ENCODE data around the gene HSF5.

GRCh38 chr17:58384897-58385296 is 103.3 kb downstream of the HSF5 start:
- no peak for TF ChIP-seq EZH2 (IDR thresholded peaks at IDR 0.05)
- TF ChIP-seq POLR2AphosphoS5 (IDR thresholded peaks at IDR 0.05; ENCODE audit: borderline replicate concordance, low read depth, low read length): no peak
- TF ChIP-seq FOXP2 (optimal IDR thresholded peaks at IDR 0.05; ENCODE audit: control extremely low read depth, extremely low read length, insufficient read depth): no peak

Data from SK-N-MC (cell line).